Ovary (tissue), 9 donors: ENCODE measurements around the gene SLC24A5. TPM values are rescaled to one million over a fixed set of nuclear protein-coding genes. Genes with fewer than 3 reads are reported as not detected.

Experiments used
- DNase-seq, 5 donors: peaks; one replicate each; pipeline ENCODE4 v3.0.0-alpha.2; 2019 to 2020
- H3K27ac ChIP-seq, 2 donors: fragments of 200-600 bp; one replicate each; pipeline versions ENCODE4 v1.5.1 to v1.8.0; 2019 to 2022
- H3K27me3 ChIP-seq: fragments of 200-600 bp; one replicate; pipeline ENCODE4 v1.8.0; 2022
- H3K36me3 ChIP-seq: fragments of 200-600 bp; sonication (generic); one replicate; pipeline ENCODE4 v1.5.1; 2019
- H3K4me1 ChIP-seq: one replicate; pipeline ENCODE4 v1.8.1; 2013; ENCODE audit warnings: mild to moderate bottlenecking, moderate library complexity; ENCODE audit not compliant: insufficient read depth
- H3K4me3 ChIP-seq: fragments of 200-600 bp; sonication (generic); one replicate; pipeline ENCODE4 v1.5.1; 2017
- H3K9me3 ChIP-seq, 2 donors: fragments of 200-600 bp in 1 of 2; sonication (generic) in 1 of 2; one replicate each; pipeline versions ENCODE4 v1.5.1 to v1.8.1; 2013 to 2019; ENCODE audit warnings: mild to moderate bottlenecking in 1 of 2, moderate library complexity in 1 of 2
- EP300 ChIP-seq: sonication (generic); formaldehyde crosslinking; IDR thresholded peaks from one replicate; pipeline ENCODE4 v1.6.1; 2017; ENCODE audit warnings: antibody characterized with exemption
- POLR2A ChIP-seq: fragments of 450-650 bp; IDR thresholded peaks from one replicate; pipeline ENCODE4 v1.6.1; 2017; ENCODE audit warnings: antibody characterized with exemption, mild to moderate bottlenecking, moderate library complexity
- WGBS, 3 donors: extraction: QIAGEN DNeasy Blood & Tissue Kit in 1 of 3; methylation state at CpG; one replicate each; pipeline versions ENCODE4 v1.1.5 to v1.1.7; 2013 to 2017; 5-methylcytosine and 5-hydroxymethylcytosine counted together
- intact Hi-C, 4 donors: fragments of 100-400 bp; cut with DNase I; formaldehyde crosslinking; loops; one replicate each; pipeline versions ENCODE4 v1.11.0 to v1.15.1; 2022 to 2023
- polyA plus RNA-seq, 2 donors: library from polyadenylated mRNA; stranded (reverse); fragments of 200-250 nt in 1 of 2; fragments of 350-450 nt in 1 of 2; fragmentation: Illumina TruSeq in 1 of 2; extraction: RNeasy Lipid Tissue Mini Kit (QIAGEN cat#74804) in 1 of 2; gene quantifications; one replicate each; pipeline ENCODE4 v1.2.3, GENCODE V29; 2013 to 2014
- total RNA-seq, 7 donors: library from RNA; depleted of rRNA in 2 of 7; stranded (reverse); fragments of >200 nt in 2 of 7; fragmentation: NEBNext Ultra II Directional in 3 of 7; extraction: Animal tissue kit (Norgen Biotek cat#: 25700) in 3 of 7; gene quantifications; one replicate each; pipeline versions ENCODE4 v1.1.0 to v1.2.4, GENCODE V29; 2016 to 2023
- TF ChIP-seq, protein P1 (sequence below), 3 donors: fragments of 450-650 bp in 2 of 3; fragments of 200-600 bp in 1 of 3; IDR thresholded peaks; one replicate each; pipeline versions ENCODE4 v1.5.1 to v1.8.0; 2016 to 2022; ENCODE audit warnings: antibody characterized with exemption in 3 of 3, mild to moderate bottlenecking in 1 of 3
- donor health status: DM: no; HTN: no; CAD: no; lungs with moderate emphysema.
- donor health status: DM: no; HTN: no; CAD: no.
- donor health status: Bipolar disorder and iron deficiency.
- donor health status: DM: yes; HTN: yes; CAD: no.
- donor health status: DM: no; HTN: no; CAD: no.
- donor health status: DM: yes; HTN: yes; CAD: no.

SLC24A5 gene
- total and polyA plus RNA-seq, 9 donors, result not detected

DNA sequence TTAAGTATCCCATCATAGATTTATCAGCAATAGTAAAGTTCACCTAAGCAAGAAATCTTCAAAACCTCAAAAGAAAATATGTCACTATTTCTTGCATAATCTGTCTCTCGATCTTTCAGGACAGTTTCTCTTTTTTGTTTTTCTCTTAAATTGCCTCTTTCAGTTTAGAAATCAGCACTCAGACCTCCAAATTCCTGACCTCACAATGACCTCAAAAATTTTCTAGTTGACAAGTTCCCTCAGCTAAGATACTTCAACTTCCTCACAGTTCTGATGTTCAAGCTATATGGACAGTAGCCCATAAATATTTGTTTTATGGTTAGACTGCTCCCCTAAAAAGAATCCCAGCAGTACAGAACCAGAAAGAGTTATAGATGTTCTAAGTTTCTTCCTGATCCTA, 24.1 kb downstream of the SLC24A5 start:
- no peak overlapping the region for H3K4me3 ChIP-seq
- TF ChIP-seq EP300 (no peak), POLR2A (no peak)
- TF ChIP-seq, protein P1, sequence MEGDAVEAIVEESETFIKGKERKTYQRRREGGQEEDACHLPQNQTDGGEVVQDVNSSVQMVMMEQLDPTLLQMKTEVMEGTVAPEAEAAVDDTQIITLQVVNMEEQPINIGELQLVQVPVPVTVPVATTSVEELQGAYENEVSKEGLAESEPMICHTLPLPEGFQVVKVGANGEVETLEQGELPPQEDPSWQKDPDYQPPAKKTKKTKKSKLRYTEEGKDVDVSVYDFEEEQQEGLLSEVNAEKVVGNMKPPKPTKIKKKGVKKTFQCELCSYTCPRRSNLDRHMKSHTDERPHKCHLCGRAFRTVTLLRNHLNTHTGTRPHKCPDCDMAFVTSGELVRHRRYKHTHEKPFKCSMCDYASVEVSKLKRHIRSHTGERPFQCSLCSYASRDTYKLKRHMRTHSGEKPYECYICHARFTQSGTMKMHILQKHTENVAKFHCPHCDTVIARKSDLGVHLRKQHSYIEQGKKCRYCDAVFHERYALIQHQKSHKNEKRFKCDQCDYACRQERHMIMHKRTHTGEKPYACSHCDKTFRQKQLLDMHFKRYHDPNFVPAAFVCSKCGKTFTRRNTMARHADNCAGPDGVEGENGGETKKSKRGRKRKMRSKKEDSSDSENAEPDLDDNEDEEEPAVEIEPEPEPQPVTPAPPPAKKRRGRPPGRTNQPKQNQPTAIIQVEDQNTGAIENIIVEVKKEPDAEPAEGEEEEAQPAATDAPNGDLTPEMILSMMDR (IDR thresholded peaks at IDR 0.05), result no peak
- intact Hi-C loops, result no loop called here
- H3K36me3 ChIP-seq, result no peaks in the 10 kb centered on the region
- H3K27ac ChIP-seq, result no peak overlapping the region
- 40 to 53% (median 51%) methylated on average over 1 of the region's 1 CpG for WGBS, 3 donors
- no peaks in the 10 kb centered on the region for H3K27me3 ChIP-seq
- DNase-seq, result no peak
- no peaks in the 10 kb centered on the region for H3K9me3 ChIP-seq
- H3K4me1 ChIP-seq, result no peaks in the 10 kb centered on the region

DNA sequence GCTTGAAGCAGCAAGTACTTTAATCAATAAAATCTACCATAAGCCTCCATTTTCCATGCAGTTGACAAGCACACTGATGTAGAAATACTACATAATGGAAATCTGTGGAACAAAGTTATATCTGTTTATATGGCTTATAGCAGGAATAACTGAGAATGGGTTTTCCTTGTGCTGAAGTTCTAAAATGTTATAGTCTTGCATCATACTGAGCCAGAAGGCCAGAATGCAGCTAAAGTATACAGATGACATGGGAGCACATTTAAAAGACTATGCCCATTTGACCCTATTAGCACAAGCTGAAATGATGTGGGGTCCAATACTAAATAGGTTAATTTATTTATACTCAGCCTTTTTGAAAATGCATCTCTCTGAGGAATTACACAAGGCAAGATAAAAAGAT, 25.1 kb downstream of the SLC24A5 start:
- Histone ChIP-seq H3K36me3 (no peaks in the 10 kb centered on the region), H3K9me3 (no peaks in the 10 kb centered on the region), H3K4me1 (no peaks in the 10 kb centered on the region), H3K4me3 (no peak overlapping the region), H3K27me3 (no peaks in the 10 kb centered on the region), H3K27ac (no peak overlapping the region)
- TF ChIP-seq EP300, result no peak
- TF ChIP-seq, protein P1 (IDR thresholded peaks at IDR 0.05), result no peak
- no peak for TF ChIP-seq POLR2A
- intact Hi-C loops, result no loop called here
- DNase-seq, result no peak

DNA sequence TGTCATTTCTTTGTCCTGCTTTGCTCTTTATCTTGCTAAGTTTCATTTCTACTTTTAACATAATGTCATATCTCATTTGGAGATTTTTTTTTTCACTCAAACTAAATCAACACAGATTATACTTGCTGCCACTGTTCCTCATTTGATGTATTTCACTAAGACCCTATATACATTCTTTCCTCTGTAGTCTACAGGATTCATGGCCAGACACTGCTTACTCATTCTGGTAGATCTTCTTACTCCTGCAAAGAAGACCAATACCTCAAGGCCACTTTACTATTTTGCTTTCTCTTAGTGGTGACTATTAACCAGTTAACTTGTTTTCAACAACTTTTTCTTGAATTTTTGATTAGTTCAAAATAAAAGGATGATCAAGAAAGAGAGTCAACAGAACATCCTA, 26.6 kb downstream of the SLC24A5 start:
- Histone ChIP-seq H3K4me3 (no peak overlapping the region), H3K36me3 (no peaks in the 10 kb centered on the region), H3K4me1 (no peaks in the 10 kb centered on the region), H3K9me3 (no peaks in the 10 kb centered on the region), H3K27me3 (no peaks in the 10 kb centered on the region), H3K27ac (no peak overlapping the region)
- DNase-seq, result no peak
- TF ChIP-seq, protein P1 (IDR thresholded peaks at IDR 0.05), result no peak
- no peak for TF ChIP-seq POLR2A
- TF ChIP-seq EP300, result no peak
- intact Hi-C loops, result no loop called here

DNA sequence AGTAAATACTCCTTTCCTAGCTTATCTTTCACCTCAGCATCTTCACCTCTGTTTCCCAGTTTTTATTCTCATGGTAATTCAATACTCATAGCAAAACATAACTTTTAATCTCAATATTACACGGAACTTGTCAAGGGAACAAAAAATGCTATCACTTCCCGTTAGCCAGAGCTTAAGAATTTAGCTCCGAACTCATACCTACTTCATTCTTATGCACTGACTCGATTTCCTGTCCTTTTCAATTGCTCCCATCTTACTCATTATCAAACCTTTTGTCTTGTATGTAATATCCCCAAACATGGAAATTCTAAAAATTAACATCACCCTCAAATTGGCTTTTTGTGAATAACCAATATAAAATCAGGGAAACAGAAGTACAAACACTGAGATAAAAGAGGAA, 29.1 kb downstream of the SLC24A5 start:
- no peaks in the 10 kb centered on the region for H3K27me3 ChIP-seq
- intact Hi-C loops, result no loop called here
- H3K4me3 ChIP-seq, result no peak overlapping the region
- 72 to 79% (median 78%) methylated on average over 4 of the region's 4 CpGs for WGBS, 3 donors
- no peaks in the 10 kb centered on the region for H3K36me3 ChIP-seq
- no peak overlapping the region for H3K27ac ChIP-seq
- no peaks in the 10 kb centered on the region for H3K9me3 ChIP-seq
- no peaks in the 10 kb centered on the region for H3K4me1 ChIP-seq
- no peak for DNase-seq
- no peak for TF ChIP-seq POLR2A

DNA sequence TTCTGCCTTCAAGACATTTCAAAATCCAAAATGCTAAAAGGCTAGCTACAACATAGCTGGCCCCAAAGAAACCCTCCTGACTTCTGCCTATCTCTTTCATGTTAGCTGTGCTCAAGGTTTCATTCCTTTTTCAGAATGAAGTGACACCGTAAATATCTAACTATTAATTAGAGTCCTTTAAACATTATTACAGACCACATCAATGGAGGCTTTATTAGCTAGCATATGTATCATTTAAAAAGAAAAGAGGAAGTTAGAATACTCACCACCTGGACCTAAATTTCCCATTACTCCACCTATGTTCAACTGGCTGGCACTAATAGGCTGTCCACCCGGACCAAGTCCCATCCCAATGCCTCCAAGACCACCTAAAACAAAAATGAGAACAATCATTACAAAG, 32.7 kb downstream of the SLC24A5 start:
- WGBS, 3 donors, result 91 to 96% (median 91%) methylated on average over 2 of the region's 2 CpGs

More for the DNA sequence above, 32.7 kb downstream of the SLC24A5 start:
- DNase-seq, result no peak
- TF ChIP-seq POLR2A (no peak), EP300 (no peak)
- TF ChIP-seq, protein P1 (IDR thresholded peaks at IDR 0.05), result no peak
- no peaks in the 10 kb centered on the region for H3K36me3 ChIP-seq
- H3K9me3 ChIP-seq, result no peaks in the 10 kb centered on the region
- H3K27me3 ChIP-seq, result no peaks in the 10 kb centered on the region
- H3K4me3 ChIP-seq, result no peak overlapping the region
- intact Hi-C loops, result no loop called here
- H3K4me1 ChIP-seq, result no peaks in the 10 kb centered on the region
- no peak overlapping the region for H3K27ac ChIP-seq
